Measurements from ENCODE around the gene SAA4.

GRCh38 chr11:18209058-18209457 is 27.5 kb downstream of the SAA4 start:
- TF ChIP-seq ARNTL (CRISPR knock-in tag; IDR thresholded peaks at IDR 0.05; ENCODE audit: borderline replicate concordance, low read depth) (no peak), PATZ1 (CRISPR knock-in tag; IDR thresholded peaks at IDR 0.05; ENCODE audit: borderline replicate concordance) (no peak), ZNF565 (CRISPR knock-in tag; conservative IDR thresholded peaks at IDR 0.05; ENCODE audit: low read depth) (no peak), TCF4 (CRISPR knock-in tag; IDR thresholded peaks at IDR 0.05; ENCODE audit: borderline replicate concordance) (no peak), GLIS3 (CRISPR knock-in tag; IDR thresholded peaks at IDR 0.05) (no peak), TSHZ2 (CRISPR knock-in tag; IDR thresholded peaks at IDR 0.05) (no peak), ZC3H10 (CRISPR knock-in tag; IDR thresholded peaks at IDR 0.05) (no peak)
- TF ChIP-seq, protein P1, sequence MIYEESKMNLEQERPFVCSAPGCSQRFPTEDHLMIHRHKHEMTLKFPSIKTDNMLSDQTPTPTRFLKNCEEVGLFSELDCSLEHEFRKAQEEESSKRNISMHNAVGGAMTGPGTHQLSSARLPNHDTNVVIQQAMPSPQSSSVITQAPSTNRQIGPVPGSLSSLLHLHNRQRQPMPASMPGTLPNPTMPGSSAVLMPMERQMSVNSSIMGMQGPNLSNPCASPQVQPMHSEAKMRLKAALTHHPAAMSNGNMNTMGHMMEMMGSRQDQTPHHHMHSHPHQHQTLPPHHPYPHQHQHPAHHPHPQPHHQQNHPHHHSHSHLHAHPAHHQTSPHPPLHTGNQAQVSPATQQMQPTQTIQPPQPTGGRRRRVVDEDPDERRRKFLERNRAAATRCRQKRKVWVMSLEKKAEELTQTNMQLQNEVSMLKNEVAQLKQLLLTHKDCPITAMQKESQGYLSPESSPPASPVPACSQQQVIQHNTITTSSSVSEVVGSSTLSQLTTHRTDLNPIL (CRISPR knock-in tag; IDR thresholded peaks at IDR 0.05; ENCODE audit: low read depth): no peak
